Neural cell (in vitro differentiated cells): ENCODE results near the gene RAB21. TPM values are rescaled to one million over a fixed set of nuclear protein-coding genes. Genes with fewer than 3 reads are reported as not detected.

ENCODE experiments used
- H2AFZ ChIP-seq: fragments of 200-600, 300-800 bp; sonication (generic), shearing (Covaris generic); 2 replicates; pipeline ENCODE4 v1.6.0; 2014; ENCODE audit warnings: low read depth, mild to moderate bottlenecking, antibody characterized with exemption, low read length, moderate library complexity
- H3F3A ChIP-seq: fragments of 200-600 bp; shearing (Covaris generic); 2 replicates; pipeline ENCODE4 v1.6.1; 2016; ENCODE audit warnings: mild to moderate bottlenecking, moderate library complexity, mixed read lengths, antibody characterized with exemption, low read length; ENCODE audit not compliant: insufficient read depth, poor library complexity, severe bottlenecking
- H3K27ac ChIP-seq: fragments of 200-600, 300-800 bp; sonication (generic), shearing (Covaris generic); 2 replicates; pipeline ENCODE4 v1.5.1; 2014; ENCODE audit warnings: mild to moderate bottlenecking, low read length, moderate library complexity
- H3K27me3 ChIP-seq: fragments of 300-800, 200-600 bp; sonication (generic), shearing (Covaris generic); 2 replicates; pipeline ENCODE4 v1.6.0; 2014; ENCODE audit warnings: mild to moderate bottlenecking, low read depth, low read length, moderate library complexity; ENCODE audit not compliant: insufficient read depth
- H3K36me3 ChIP-seq: fragments of 300-800, 200-600 bp; sonication (generic), shearing (Covaris generic); 2 replicates; pipeline ENCODE4 v1.5.1; 2014; ENCODE audit warnings: mild to moderate bottlenecking, antibody characterized with exemption, low read length, moderate library complexity; ENCODE audit not compliant: insufficient read depth
- H3K4me2 ChIP-seq: fragments of 300-800, 200-600 bp; sonication (generic), shearing (Covaris generic); 2 replicates; pipeline ENCODE4 v1.6.0; 2014; ENCODE audit warnings: mild to moderate bottlenecking, low read length
- H3K4me3 ChIP-seq: fragments of 300-800, 200-600 bp; sonication (generic), shearing (Covaris generic); 2 replicates; pipeline ENCODE4 v1.5.1; 2014; ENCODE audit warnings: mild to moderate bottlenecking, low read length, moderate library complexity
- H3K79me2 ChIP-seq: fragments of 200-600 bp; shearing (Covaris generic); replicated peaks from 2 replicates; pipeline ENCODE4 v1.6.0; 2014; ENCODE audit warnings: mild to moderate bottlenecking, low read length, moderate library complexity; ENCODE audit not compliant: insufficient read depth
- H3K9ac ChIP-seq: fragments of 300-800, 200-600 bp; sonication (generic), shearing (Covaris generic); 2 replicates; pipeline ENCODE4 v1.6.1; 2016; ENCODE audit warnings: mild to moderate bottlenecking, low read length, mixed read lengths
- H3K9me2 ChIP-seq: fragments of 200-600 bp; shearing (Covaris generic); 2 replicates; pipeline ENCODE4 v1.6.1; 2016; ENCODE audit warnings: mild to moderate bottlenecking, low read length, mixed read lengths; ENCODE audit not compliant: insufficient read depth
- H3K9me3 ChIP-seq: fragments of 200-600, 300-800 bp; sonication (generic), shearing (Covaris generic); 2 replicates; pipeline ENCODE4 v1.6.1; 2016; ENCODE audit warnings: mild to moderate bottlenecking, mixed run types, low read length, moderate library complexity, mixed read lengths
- H4K20me1 ChIP-seq: fragments of 200-600 bp; shearing (Covaris generic); 2 replicates; pipeline ENCODE4 v1.6.1; 2016; ENCODE audit warnings: mild to moderate bottlenecking, mixed run types; ENCODE audit not compliant: insufficient read depth
- CTCF ChIP-seq: fragments of 450-650 bp; IDR thresholded peaks from 2 replicates; pipeline ENCODE4 v1.5.1; 2014; ENCODE audit warnings: antibody characterized with exemption, mild to moderate bottlenecking, moderate library complexity; ENCODE audit not compliant: poor library complexity, severe bottlenecking
- EP300 ChIP-seq: fragments of 450-650 bp; conservative IDR thresholded peaks from 2 replicates; pipeline ENCODE4 v1.6.1; 2014; ENCODE audit warnings: antibody characterized with exemption, mild to moderate bottlenecking, moderate library complexity; ENCODE audit not compliant: poor library complexity, severe bottlenecking
- EZH2 ChIP-seq: fragments of 200-600, 300-800 bp; shearing (Covaris generic), sonication (generic); IDR thresholded peaks from 2 replicates; pipeline ENCODE4 v1.6.1; 2014; ENCODE audit warnings: antibody characterized with exemption, low read length, borderline replicate concordance, mild to moderate bottlenecking; ENCODE audit not compliant: insufficient read depth, poor library complexity, severe bottlenecking
- MXI1 ChIP-seq: fragments of 450-650 bp; conservative IDR thresholded peaks from 2 replicates; pipeline ENCODE4 v1.6.1; 2014; ENCODE audit warnings: antibody characterized with exemption, mild to moderate bottlenecking; ENCODE audit not compliant: poor library complexity, severe bottlenecking
- POLR2AphosphoS5 ChIP-seq: IDR thresholded peaks from 2 replicates; pipeline ENCODE4 v1.6.1; 2012
- RAD21 ChIP-seq: fragments of 450-650 bp; conservative IDR thresholded peaks from 2 replicates; pipeline ENCODE4 v1.6.1; 2014; ENCODE audit warnings: antibody characterized with exemption, mild to moderate bottlenecking, moderate library complexity
- SMC3 ChIP-seq: fragments of 450-650 bp; conservative IDR thresholded peaks from 2 replicates; pipeline ENCODE4 v1.6.1; 2014; ENCODE audit warnings: antibody characterized with exemption, mild to moderate bottlenecking, moderate library complexity; ENCODE audit not compliant: poor library complexity
- TAF1 ChIP-seq: IDR thresholded peaks from 2 replicates; pipeline ENCODE4 v1.6.1; 2012; ENCODE audit warnings: low read depth
- polyA plus RNA-seq: library from polyadenylated mRNA; depleted of rRNA; stranded (reverse); fragments of >200 nt; gene quantifications from 2 replicates; pipeline ENCODE4 v1.2.3, GENCODE V29; 2014
- TF ChIP-seq, protein P1 (sequence below): IDR thresholded peaks from 2 replicates; pipeline ENCODE4 v1.6.1; 2012; ENCODE audit warnings: borderline replicate concordance

The RAB21 gene
- polyA plus RNA-seq, 1 donor from 2014 or later, result 26.3 TPM

- peak overlapping the region; percentile 82 for H3K9ac ChIP-seq
- H3K79me2 ChIP-seq, result peaks cover 45% of the 10 kb centered on the region
- peak overlapping the region; percentile 53 for H2AFZ ChIP-seq
- no peaks in the 10 kb centered on the region for H3K9me3 ChIP-seq
- H3K9me2 ChIP-seq, result no peaks in the 10 kb centered on the region
- H4K20me1 ChIP-seq, result no peaks in the 10 kb centered on the region
- no peaks in the 10 kb centered on the region for H3K36me3 ChIP-seq
- TF ChIP-seq, protein P1, sequence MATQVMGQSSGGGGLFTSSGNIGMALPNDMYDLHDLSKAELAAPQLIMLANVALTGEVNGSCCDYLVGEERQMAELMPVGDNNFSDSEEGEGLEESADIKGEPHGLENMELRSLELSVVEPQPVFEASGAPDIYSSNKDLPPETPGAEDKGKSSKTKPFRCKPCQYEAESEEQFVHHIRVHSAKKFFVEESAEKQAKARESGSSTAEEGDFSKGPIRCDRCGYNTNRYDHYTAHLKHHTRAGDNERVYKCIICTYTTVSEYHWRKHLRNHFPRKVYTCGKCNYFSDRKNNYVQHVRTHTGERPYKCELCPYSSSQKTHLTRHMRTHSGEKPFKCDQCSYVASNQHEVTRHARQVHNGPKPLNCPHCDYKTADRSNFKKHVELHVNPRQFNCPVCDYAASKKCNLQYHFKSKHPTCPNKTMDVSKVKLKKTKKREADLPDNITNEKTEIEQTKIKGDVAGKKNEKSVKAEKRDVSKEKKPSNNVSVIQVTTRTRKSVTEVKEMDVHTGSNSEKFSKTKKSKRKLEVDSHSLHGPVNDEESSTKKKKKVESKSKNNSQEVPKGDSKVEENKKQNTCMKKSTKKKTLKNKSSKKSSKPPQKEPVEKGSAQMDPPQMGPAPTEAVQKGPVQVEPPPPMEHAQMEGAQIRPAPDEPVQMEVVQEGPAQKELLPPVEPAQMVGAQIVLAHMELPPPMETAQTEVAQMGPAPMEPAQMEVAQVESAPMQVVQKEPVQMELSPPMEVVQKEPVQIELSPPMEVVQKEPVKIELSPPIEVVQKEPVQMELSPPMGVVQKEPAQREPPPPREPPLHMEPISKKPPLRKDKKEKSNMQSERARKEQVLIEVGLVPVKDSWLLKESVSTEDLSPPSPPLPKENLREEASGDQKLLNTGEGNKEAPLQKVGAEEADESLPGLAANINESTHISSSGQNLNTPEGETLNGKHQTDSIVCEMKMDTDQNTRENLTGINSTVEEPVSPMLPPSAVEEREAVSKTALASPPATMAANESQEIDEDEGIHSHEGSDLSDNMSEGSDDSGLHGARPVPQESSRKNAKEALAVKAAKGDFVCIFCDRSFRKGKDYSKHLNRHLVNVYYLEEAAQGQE, result no peak
- TF ChIP-seq CTCF, result no peak
- TF ChIP-seq TAF1, result no peak
- TF ChIP-seq POLR2AphosphoS5, result no peak
- no peak for TF ChIP-seq RAD21
- no peak for TF ChIP-seq EP300
- TF ChIP-seq EZH2, result no peak
- TF ChIP-seq MXI1, result no peak
- no peak for TF ChIP-seq SMC3
- no peaks in the 10 kb centered on the region for H3F3A ChIP-seq
- no peaks in the 10 kb centered on the region for H3K27me3 ChIP-seq
- peak overlapping the region; percentile 88 for H3K4me2 ChIP-seq
- peak overlapping the region; percentile 87 for H3K27ac ChIP-seq
- H3K4me3 ChIP-seq, result peak overlapping the region; percentile 75
Observed at GRCh38 chr12:71840231-71840847, 85.7 kb downstream of the RAB21 start.

DNA sequence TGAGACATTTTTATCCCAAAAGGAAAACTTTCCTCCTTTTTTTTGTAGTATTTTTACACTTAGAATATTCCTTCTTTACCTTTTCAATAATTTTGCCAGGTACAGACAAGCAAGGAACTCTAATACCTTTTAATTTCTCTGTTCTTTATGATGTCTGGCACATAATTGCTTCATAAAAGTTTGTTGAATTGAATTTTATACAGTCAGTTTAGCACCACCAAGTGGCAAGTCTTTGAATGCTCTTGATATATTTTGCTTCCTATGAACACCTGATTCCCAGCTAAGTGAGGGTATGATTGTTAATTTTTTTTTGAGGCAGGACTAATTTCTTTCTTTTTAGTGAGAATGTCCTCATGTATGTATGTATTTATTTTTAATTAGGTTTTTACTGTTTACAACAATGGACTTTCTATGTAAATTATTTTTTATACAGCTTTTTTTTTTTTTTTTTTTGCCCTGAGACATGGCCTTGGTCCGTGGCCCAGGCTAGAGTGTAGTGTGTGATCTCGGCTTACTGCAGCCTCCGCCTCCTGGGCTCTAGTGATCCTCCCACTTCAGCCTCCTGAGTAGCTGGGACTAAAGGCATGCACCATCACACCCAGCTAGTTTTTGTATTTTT is 91.8 kb downstream of the RAB21 start:
- Histone ChIP-seq H3K4me3 (no peak overlapping the region), H3K36me3 (no peaks in the 10 kb centered on the region), H2AFZ (no peak overlapping the region), H3F3A (no peaks in the 10 kb centered on the region), H3K27ac (no peak overlapping the region), H3K9ac (no peak overlapping the region), H3K9me3 (peaks cover under 1% of the 10 kb centered on the region), H3K9me2 (no peaks in the 10 kb centered on the region), H3K27me3 (no peaks in the 10 kb centered on the region), H3K79me2 (peaks cover 66% of the 10 kb centered on the region), H4K20me1 (no peaks in the 10 kb centered on the region), H3K4me2 (no peak overlapping the region)
- TF ChIP-seq RAD21, result peak; percentile 18
- TF ChIP-seq TAF1, result no peak
- no peak for TF ChIP-seq MXI1
- TF ChIP-seq, protein P1, result no peak
- TF ChIP-seq POLR2AphosphoS5, result no peak
- TF ChIP-seq SMC3, result peak; percentile 30
- TF ChIP-seq EZH2, result no peak
- no peak for TF ChIP-seq EP300
- peak; percentile 56 for TF ChIP-seq CTCF
